Thyroid gland (tissue), 4 donors: ENCODE results near the gene FMN2. TPM values are rescaled to one million over a fixed set of nuclear protein-coding genes. Genes with fewer than 3 reads are reported as not detected.

Source experiments
- DNase-seq, 2 donors: peaks; one replicate each; pipeline ENCODE4 v3.0.0-alpha.2; 2019
- H3K27ac ChIP-seq, 3 donors: fragments of 200-600 bp; sonication (generic); 1 replicate in 2 of 3; 2 replicates in 1 of 3; pipeline ENCODE4 v1.5.1; 2016 to 2019; ENCODE audit warnings: mild to moderate bottlenecking in 1 of 3, moderate library complexity in 1 of 3
- H3K27me3 ChIP-seq: fragments of 200-600 bp; sonication (generic); one replicate; pipeline ENCODE4 v1.5.1; 2019
- H3K36me3 ChIP-seq, 2 donors: fragments of 200-600 bp; sonication (generic); one replicate each; pipeline ENCODE4 v1.5.1; 2016 to 2019
- H3K4me1 ChIP-seq, 2 donors: fragments of 200-600 bp; sonication (generic); one replicate each; pipeline ENCODE4 v1.5.1; 2017 to 2019
- H3K4me3 ChIP-seq, 3 donors: fragments of 200-600 bp; sonication (generic); replicated peaks in 1 of 3; 1 replicate in 2 of 3; 2 replicates in 1 of 3; pipeline ENCODE4 v1.5.1; 2016; ENCODE audit warnings: mild to moderate bottlenecking in 1 of 3
- H3K9me3 ChIP-seq: fragments of 200-600 bp; sonication (generic); one replicate; pipeline ENCODE4 v1.5.1; 2017
- POLR2A ChIP-seq, 2 donors: fragments of 450-650 bp; IDR thresholded peaks; one replicate each; pipeline ENCODE4 v1.6.1; 2017; ENCODE audit warnings: antibody characterized with exemption in 2 of 2, mild to moderate bottlenecking in 2 of 2, moderate library complexity in 1 of 2
- WGBS, 2 donors: methylation state at CpG; one replicate each; pipeline ENCODE4 v1.1.5; 2017; 5-methylcytosine and 5-hydroxymethylcytosine counted together
- intact Hi-C: fragments of 100-400 bp; cut with DNase I; formaldehyde crosslinking; loops from one replicate; pipeline ENCODE4 v1.15.1; 2023
- total RNA-seq, 4 donors: library from RNA; depleted of rRNA; stranded (reverse); fragments of >200 nt; gene quantifications; one replicate each; pipeline ENCODE4 v1.2.3, GENCODE V29; 2016
- TF ChIP-seq, protein P1 (sequence below), 6 experiments: fragments of 200-600 bp in 3 of 6; fragments of 450-650 bp in 3 of 6; sonication (generic) in 3 of 6; IDR thresholded peaks; one replicate each; pipeline ENCODE4 v1.5.1; 2016 to 2019; ENCODE audit warnings: antibody characterized with exemption in 6 of 6, mild to moderate bottlenecking in 2 of 6, inconsistent platforms in 1 of 6, moderate library complexity in 1 of 6

Gene FMN2
- total RNA-seq, 4 donors from 2014 or later = 0.78 to 6.2 (median 1.3) TPM; not detected in 1

DNA sequence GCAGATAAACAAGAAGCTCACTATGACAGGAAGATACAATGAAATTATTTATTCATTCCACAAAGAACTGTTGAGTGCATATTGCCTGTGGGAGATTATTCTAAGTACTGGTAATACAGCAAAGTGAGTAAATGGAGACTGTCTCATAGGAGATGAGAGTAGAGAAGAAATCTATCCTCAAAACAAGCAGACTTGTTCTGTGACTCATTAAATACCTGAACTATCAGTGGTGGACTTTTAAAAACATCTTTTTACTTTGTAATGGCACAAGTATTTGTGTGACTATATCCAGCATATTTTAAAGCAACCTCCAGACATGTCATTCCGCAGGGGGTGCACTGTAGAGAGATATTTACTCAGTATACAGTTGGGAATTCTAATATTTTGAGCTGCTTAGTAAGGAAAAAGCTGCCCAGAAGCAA lies 259.2 kb downstream of the FMN2 start:
- Histone ChIP-seq H3K4me1 (no peaks in the 10 kb centered on the region), H3K4me3 (no peak overlapping the region), H3K27me3 (no peaks in the 10 kb centered on the region), H3K27ac (no peak overlapping the region), H3K36me3 (no peaks in the 10 kb centered on the region), H3K9me3 (no peaks in the 10 kb centered on the region)
- 73 to 88% methylated on average over 1 of the region's 1 CpG for WGBS, 2 donors
- intact Hi-C loops = no loop called here
- DNase-seq = no peak
- TF ChIP-seq, protein P1, sequence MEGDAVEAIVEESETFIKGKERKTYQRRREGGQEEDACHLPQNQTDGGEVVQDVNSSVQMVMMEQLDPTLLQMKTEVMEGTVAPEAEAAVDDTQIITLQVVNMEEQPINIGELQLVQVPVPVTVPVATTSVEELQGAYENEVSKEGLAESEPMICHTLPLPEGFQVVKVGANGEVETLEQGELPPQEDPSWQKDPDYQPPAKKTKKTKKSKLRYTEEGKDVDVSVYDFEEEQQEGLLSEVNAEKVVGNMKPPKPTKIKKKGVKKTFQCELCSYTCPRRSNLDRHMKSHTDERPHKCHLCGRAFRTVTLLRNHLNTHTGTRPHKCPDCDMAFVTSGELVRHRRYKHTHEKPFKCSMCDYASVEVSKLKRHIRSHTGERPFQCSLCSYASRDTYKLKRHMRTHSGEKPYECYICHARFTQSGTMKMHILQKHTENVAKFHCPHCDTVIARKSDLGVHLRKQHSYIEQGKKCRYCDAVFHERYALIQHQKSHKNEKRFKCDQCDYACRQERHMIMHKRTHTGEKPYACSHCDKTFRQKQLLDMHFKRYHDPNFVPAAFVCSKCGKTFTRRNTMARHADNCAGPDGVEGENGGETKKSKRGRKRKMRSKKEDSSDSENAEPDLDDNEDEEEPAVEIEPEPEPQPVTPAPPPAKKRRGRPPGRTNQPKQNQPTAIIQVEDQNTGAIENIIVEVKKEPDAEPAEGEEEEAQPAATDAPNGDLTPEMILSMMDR (IDR thresholded peaks at IDR 0.05) = no peak
- no peak for TF ChIP-seq POLR2A (IDR thresholded peaks at IDR 0.05)

DNA sequence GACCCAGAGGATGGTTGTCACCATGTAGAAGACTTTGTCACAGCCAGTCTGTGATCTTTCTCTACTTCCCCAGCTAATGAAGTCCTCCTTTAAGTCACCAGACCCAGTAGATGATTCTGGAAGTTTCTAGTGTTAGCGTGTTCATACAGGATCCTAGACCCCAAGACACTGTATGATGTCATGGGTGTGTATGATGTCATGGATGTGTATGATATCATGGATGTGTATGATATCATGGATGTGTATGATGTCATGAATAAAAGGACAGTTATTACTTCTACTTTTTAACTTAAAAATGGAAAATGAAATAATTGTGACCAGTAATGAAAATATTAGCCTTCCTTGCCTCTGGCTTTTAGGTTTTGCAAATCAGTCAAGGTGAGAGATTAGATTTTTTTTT lies 260.0 kb downstream of the FMN2 start:
- TF ChIP-seq POLR2A (IDR thresholded peaks at IDR 0.05) = no peak
- TF ChIP-seq, protein P1 (IDR thresholded peaks at IDR 0.05) = no peak
- WGBS, 2 donors = 90 to 95% methylated on average over 1 of the region's 1 CpG
- no peak for DNase-seq
- Histone ChIP-seq H3K36me3 (no peaks in the 10 kb centered on the region), H3K27me3 (no peaks in the 10 kb centered on the region), H3K4me1 (no peaks in the 10 kb centered on the region), H3K4me3 (no peak overlapping the region), H3K27ac (no peak overlapping the region), H3K9me3 (no peaks in the 10 kb centered on the region)
- intact Hi-C loops = no loop called here

DNA sequence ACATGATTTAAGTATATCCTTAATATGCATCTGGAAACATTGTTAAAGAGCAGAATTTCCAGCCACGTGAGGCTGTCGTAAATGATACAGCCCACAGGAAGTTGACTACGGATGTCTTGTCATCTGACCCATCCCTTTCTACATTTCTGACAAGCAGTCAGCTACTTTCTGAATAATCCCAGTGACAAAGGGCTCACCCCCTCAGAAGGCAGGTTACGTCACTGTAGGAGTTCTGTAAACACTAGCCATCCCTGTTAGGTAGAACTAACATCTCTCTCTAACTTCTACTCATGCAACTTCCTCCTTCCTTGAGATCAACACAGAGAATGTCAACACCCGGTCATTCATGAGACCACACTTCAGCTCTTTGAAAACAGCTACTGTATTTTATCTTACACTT lies 261.1 kb downstream of the FMN2 start:
- DNase-seq = no peak
- intact Hi-C loops = no loop called here
- Histone ChIP-seq H3K9me3 (no peaks in the 10 kb centered on the region), H3K27me3 (no peaks in the 10 kb centered on the region), H3K4me3 (no peak overlapping the region), H3K36me3 (no peaks in the 10 kb centered on the region), H3K27ac (no peak overlapping the region), H3K4me1 (no peaks in the 10 kb centered on the region)
- TF ChIP-seq POLR2A (IDR thresholded peaks at IDR 0.05) = no peak
- TF ChIP-seq, protein P1 (IDR thresholded peaks at IDR 0.05) = no peak
- 69 to 76% methylated on average over 5 of the region's 5 CpGs for WGBS, 2 donors

DNA sequence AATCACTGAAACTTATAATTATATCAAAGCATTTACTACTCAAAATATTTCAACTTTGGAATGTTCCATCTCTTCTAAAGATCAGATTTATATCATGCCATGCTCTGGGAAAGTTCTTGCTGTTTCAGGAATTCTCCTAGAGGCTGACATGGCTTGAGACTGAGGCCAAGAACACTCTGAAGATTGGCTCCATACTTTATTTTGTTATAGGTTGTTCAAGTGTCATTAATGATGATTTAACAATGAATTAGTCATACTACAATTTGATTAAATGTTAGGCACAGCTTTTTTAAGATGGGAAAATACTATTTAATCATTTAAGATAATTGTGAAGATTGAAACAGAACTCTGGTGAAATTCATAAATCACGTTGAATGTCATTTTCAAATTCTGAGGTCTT lies 264.9 kb downstream of the FMN2 start:
- intact Hi-C loops = no loop called here
- Histone ChIP-seq H3K4me3 (no peak overlapping the region), H3K27ac (no peak overlapping the region), H3K27me3 (no peaks in the 10 kb centered on the region), H3K4me1 (no peaks in the 10 kb centered on the region), H3K36me3 (no peaks in the 10 kb centered on the region), H3K9me3 (no peaks in the 10 kb centered on the region)
- DNase-seq = no peak
- TF ChIP-seq POLR2A (IDR thresholded peaks at IDR 0.05) = no peak
- TF ChIP-seq, protein P1 (IDR thresholded peaks at IDR 0.05) = no peak
- WGBS, 2 donors = 90 to 94% methylated on average over 1 of the region's 1 CpG

DNA sequence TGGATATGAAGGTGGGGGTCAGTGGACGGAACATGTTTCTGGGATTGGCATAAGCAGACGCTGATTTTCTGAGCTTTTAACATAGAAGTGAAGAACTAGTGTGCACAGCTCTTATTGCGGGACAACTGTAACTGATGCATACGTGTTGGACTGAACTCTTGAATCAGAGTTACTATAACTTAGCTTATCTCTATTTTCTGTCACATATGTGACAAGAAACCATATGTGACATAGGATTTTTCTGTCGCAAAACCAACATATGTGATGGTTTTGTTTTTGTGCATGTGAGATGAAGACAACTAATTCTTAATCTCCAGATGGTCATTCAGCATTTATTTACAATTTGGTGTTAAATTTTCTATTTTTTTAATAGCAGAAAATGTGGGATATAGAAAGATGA lies 270.4 kb downstream of the FMN2 start:
- Histone ChIP-seq H3K4me3 (no peak overlapping the region), H3K9me3 (no peaks in the 10 kb centered on the region)
- intact Hi-C loops = no loop called here

More for the DNA sequence above, 270.4 kb downstream of the FMN2 start:
- Histone ChIP-seq H3K36me3 (no peaks in the 10 kb centered on the region), H3K27ac (no peak overlapping the region), H3K4me1 (no peaks in the 10 kb centered on the region), H3K27me3 (no peaks in the 10 kb centered on the region)
- no peak for DNase-seq
- 96% methylated on average over 5 of the region's 5 CpGs for WGBS, 2 donors
- TF ChIP-seq, protein P1 (IDR thresholded peaks at IDR 0.05) = no peak
- no peak for TF ChIP-seq POLR2A (IDR thresholded peaks at IDR 0.05)
